ENCODE measurements around the gene GNG12.

DNA sequence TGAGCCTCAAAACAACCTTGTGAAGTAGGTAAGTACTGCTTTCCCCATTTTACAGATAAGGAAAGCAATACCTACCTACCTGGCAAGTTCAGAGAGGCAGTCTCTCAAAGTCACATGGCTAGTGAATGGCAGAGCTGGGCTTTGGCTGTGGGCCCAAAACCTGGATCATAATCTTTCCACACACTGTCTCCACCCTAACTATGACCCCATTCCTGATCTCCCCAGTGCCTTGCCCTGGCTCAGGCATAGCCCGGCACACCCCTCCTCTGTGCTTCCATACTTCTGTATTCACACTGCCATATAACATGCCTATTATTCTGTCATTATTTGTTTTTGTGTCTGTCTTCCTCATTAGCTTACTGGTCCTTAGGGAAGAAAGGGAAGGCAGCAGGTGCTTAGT is 15.9 kb downstream of the GNG12 start:
- TF ChIP-seq, protein P1, sequence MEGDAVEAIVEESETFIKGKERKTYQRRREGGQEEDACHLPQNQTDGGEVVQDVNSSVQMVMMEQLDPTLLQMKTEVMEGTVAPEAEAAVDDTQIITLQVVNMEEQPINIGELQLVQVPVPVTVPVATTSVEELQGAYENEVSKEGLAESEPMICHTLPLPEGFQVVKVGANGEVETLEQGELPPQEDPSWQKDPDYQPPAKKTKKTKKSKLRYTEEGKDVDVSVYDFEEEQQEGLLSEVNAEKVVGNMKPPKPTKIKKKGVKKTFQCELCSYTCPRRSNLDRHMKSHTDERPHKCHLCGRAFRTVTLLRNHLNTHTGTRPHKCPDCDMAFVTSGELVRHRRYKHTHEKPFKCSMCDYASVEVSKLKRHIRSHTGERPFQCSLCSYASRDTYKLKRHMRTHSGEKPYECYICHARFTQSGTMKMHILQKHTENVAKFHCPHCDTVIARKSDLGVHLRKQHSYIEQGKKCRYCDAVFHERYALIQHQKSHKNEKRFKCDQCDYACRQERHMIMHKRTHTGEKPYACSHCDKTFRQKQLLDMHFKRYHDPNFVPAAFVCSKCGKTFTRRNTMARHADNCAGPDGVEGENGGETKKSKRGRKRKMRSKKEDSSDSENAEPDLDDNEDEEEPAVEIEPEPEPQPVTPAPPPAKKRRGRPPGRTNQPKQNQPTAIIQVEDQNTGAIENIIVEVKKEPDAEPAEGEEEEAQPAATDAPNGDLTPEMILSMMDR (optimal IDR thresholded peaks at IDR 0.05 in 1 of 3, IDR thresholded peaks at IDR 0.05 in 1 of 3, conservative IDR thresholded peaks at IDR 0.05 in 1 of 3; ENCODE audit: extremely low read depth in 1 of 3, insufficient read depth in 2 of 3, low read length in 3 of 3) = no peak
- TF ChIP-seq EZH2 (IDR thresholded peaks at IDR 0.05; ENCODE audit: low read length) = no peak

Data from keratinocyte (primary cell).